Suppressor macrophage treated with lipopolysaccharide for 4 hours (primary cell): ENCODE data around the gene RRH.
"Not testable (repeated sequence)": the region's sequence is repeated elsewhere in the genome, so short reads cannot be mapped to it uniquely, and the experiment has no call there.

Experiments used
- DNase-seq: peaks from one replicate; pipeline ENCODE4 v3.0.0-alpha.2; 2020

Gene RRH

GRCh38 chr4:109827672-109828071 lies at the start of gene RRH:
Gene RRH (plus strand): TSS chr4:109827972. CDS start chr4:109828028, 56 bp downstream.
- DNase-seq, result no peak

DNA sequence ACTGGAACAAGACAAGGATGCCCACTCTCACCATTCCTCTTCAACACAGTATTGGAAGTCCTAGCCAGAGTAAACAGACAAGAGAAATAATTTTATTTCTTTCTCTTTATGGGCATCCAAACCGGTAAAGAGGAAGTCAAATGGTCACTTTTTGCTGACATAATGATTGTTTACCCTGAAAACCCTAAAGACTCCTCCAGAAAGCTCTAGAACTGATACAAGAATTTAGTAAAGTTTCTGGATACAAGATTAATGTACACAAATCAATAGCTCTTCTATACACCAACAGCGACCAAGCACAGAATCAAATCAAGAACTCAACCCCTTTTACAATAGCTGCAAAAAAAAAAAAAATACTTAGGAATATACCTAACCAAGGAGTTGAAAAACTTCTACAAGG lies 45.7 kb upstream of the RRH start:
- not testable (repeated sequence) for DNase-seq

- DNase-seq, result no peak
Observed at GRCh38 chr4:109786846-109787245, 40.9 kb upstream of the RRH start.

- DNase-seq, result no peak
Observed at GRCh38 chr4:109787807-109788206, 40.0 kb upstream of the RRH start.

GRCh38 chr4:109795059-109795458 lies 32.7 kb upstream of the RRH start:
- DNase-seq, result no peak

- no peak for DNase-seq
Observed at GRCh38 chr4:109798866-109799265, 28.9 kb upstream of the RRH start.

- no peak for DNase-seq
Observed at GRCh38 chr4:109801099-109801789, 26.5 kb upstream of the RRH start.

DNA sequence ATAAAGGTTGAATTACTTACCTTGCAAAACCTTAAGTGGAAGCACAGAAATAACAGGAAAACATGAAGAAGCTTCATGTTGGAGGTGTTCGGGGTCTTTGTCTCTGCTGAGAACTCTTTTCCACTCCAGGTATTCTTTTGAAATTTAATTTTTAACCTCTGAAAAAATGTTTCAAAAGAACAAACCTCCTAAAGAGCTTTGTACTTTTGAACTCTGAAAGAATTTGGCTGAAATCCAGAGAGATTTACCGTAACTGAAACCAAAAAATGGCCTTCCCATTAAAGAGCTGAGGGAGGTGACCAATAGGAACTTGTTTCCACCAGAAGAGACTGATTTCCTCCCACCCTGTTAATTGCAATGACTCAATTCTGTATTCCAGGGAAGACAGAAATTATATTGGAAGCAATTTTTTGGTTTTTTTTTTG lies 25.9 kb upstream of the RRH start, which contains the start of gene CFI:
TSS of gene CFI (minus strand) at position 105 of the 425 bp plus-strand sequence. CDS start at position 77, 28 bp downstream.
- DNase-seq, result peak; percentile 16

- DNase-seq, result peak; percentile 15
Observed at GRCh38 chr4:109803924-109804571, 23.7 kb upstream of the RRH start.

DNA sequence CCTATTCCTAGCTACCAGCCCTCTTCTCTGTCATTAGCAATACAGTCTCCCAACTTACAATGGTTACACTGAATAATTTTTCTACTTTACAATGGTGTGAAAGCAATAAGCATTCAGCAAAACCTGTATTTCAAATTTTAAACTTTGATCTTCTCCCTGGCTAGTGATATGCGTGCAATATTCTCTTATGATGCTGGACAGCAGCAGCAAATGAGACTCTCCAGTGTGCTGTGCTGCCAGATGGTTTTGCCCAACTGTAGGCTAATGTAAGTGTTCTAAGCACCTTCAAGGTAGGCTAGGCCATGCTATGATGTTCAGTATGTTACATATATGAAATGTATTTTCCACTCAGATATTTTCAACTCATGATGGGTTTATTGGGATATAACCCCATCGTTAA lies 18.1 kb upstream of the RRH start:
- no peak for DNase-seq

DNA sequence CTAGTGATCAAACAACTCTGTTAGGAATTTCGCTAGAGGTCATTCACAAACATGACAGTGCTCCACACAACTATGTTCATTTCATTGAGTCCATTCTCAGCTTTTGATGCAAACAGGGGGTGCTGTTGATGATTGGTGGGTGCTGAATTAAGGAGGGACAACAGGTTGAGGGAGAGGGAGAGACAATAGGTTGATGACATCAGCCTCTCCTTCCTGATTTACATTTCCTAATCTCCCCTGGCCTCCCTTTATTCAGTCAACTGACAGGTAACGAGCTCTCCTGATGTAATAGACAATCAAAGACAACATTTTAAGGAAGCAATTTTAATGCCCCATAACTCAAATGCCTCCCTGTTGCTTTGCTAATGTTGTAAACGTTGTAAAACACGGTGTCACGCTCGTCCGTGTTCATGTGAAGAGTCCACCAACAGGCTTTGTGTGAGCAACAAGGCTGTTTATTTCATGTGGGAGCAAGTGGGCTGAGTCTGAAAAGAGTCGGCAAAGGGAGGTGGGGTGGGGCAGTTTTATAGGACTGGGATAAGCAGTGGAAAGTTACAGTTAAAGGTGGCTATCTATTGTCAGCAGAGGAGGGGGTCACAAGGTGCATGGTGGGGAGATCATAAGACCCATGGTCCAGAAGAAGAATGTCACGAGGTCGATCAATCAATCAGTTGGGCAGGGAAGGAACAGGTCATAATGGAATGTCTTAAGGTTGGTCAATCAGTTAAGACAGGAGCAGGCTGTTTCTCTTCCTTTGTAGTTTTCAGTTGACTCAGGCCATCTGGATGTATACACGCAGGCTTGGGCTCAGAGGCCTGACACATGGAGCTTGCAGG lies 17.0 kb upstream of the RRH start:
- DNase-seq, result no peak

DNA sequence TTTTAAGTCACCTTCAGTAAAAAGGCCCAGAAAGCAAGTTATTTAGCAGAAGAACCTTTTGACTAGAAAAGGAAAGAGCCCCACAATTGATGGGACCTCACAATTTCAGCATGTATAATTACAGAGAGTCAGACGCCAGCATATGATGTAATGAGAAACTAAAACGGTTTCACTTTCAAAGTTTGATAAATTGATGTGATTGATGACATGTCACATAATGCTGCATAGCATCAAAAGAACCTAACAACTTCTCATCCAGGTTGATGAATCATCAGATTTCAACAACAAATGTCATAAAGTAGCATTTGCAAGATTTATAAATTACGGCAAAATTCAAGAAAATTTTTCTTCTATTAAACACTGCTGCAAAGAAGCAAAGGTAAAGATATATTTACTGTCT lies 16.1 kb upstream of the RRH start:
- no peak for DNase-seq

- DNase-seq, result peak; percentile 93
Observed at GRCh38 chr4:109815151-109816081, 12.4 kb upstream of the RRH start, which contains the start of gene GAR1. Gene GAR1 (plus strand): TSS chr4:109815762. CDS start chr4:109816165, 403 bp downstream.

- DNase-seq, result no peak
Observed at GRCh38 chr4:109816082-109816442, 11.7 kb upstream of the RRH start.

DNA sequence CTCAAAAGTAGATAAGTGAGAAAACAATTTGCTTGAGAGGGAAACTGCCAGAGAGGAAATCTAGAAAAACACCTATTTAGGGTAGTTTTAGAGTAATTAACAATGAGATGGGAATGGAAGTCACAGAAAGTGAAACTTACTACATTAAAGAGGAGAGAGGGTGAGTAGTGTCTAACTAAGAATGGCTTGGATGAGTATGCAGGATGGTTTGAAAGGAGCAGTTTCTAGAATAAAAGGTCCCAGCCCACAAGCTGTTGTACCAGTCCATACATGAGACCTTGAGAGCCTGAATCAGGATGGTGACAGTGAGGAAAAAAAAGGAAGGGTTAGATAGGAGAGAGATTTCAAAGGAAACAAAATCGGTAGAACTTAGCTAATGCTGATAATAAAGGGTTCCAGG lies 10.9 kb upstream of the RRH start:
- peak; percentile 8 for DNase-seq

GRCh38 chr4:109818268-109818667 lies 9.5 kb upstream of the RRH start:
- DNase-seq, result no peak

DNA sequence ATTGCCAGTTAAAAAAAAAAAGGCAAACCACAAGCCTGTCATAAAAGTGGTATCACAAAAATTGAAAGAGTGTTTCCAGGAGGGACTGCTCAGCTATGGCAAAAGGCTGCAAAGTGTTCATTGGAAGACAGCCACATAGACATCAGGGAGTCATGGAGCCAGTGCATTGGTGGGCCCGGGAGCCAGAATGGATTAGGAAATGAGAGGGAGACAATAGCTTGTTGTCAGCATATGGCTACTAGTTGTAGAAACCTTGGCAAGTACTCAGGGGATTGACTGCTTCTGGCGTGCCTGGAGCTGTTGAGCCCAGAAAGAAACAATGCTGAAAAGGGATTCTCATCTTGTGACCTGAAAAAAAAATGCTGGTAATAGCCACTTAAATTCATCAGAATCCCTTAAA lies 7.2 kb upstream of the RRH start:
- DNase-seq, result no peak

GRCh38 chr4:109821185-109821584 lies 6.6 kb upstream of the RRH start:
- DNase-seq, result no peak

DNA sequence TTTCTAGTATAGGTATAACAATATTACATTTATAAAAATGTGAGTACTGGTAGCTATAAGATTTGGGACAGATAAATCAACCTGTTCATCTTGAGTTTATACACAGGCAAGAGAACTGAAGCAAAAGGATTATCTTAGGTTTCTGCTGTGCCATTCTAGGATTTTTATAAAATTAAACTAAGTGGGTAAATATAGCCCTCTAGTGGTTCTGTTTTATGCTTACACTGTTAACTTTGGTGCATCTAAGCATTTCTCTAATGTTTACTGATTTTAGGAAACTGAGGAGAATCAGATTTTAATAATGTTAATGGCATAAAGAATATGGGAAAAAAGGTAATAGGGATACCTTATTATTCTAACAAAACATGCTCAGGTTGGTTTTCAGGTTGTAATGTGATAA lies 1.1 kb upstream of the RRH start:
- DNase-seq, result peak; percentile 37

DNA sequence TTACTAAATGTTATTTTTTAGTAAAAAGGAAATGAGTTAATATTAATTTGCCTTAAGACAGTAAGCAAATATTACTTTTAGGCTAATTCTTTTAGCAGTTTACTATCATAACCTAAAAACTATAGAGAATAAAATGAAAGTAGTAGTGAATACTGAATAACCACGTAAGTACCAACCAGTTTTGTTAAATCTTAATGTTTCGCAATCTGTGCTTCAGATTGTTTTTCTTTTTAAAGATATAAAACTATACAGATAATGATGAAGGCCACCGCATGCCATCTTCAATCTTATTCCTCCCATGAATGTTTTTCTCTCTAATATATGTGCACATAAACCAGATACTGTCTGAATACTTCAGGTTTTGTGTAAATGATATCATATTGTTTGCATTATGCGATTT lies 6.0 kb downstream of the RRH start:
- no peak for DNase-seq

- no peak for DNase-seq
Observed at GRCh38 chr4:109836985-109837384, 9.2 kb downstream of the RRH start.

DNA sequence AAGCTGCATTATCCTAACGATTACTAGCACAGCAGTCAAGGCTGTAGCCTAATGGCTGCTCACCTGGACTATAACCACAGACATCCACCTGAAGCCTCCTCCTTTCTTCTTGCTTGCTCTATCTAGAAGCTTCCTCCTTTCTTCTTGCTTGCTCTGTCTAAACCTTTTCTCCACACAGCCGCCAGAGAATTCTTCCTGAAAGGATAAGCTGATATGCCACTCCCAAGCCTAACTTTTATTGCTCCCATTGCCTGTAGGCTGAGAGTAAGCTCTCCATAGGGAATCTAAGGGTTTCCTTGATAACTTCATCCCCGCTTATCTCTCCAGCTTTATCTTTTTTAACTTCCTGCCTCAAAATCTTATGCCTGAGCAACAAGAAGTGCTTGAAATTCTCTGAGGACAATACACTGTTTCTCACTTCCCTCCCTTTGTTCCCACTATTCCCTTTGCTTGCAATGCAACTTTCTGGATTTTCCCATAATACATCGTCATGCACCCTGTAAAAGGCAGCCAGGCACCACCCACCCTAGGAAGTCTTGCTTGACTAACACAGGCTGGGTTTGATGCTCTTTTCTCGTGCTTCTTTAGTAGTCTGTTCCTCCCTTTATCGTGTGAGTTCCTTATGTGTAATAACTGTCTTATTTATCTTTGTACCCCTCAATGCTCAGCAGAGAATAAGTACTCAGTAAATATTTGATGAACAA lies 18.8 kb downstream of the RRH start:
- DNase-seq, result no peak
